ENCODE results near the gene KLHDC3.
"Not testable (repeated sequence)": the region's sequence is repeated elsewhere in the genome, so short reads cannot be mapped to it uniquely, and the experiment has no call there.

Gene KLHDC3

DNA sequence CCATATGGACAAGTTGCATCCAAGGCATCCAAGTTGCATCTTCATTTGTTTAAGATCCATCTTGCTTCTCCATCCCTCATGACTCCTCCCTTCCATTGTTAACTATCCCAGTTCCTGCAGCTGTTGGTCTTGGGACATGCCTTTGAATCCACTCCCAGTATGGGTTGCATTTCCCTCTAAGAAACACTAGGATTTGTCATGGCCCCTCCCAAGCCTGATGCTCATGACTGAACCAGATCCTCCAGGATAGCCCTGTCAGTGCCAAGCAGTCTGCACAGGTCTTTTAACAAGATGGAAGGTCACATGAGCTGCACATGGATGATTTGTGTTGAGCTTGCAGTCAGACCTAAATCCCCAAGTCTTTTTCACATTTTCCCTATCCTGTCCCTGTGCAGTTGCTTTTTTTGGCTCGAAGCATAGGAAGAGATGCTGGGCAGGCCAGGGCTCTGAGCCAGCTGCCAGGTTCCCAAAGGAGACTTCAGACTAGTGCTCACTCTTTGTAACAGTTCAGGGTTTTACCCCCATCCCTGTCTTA, 25.5 kb upstream of the KLHDC3 start:
- no peak for DNase-seq

DNA sequence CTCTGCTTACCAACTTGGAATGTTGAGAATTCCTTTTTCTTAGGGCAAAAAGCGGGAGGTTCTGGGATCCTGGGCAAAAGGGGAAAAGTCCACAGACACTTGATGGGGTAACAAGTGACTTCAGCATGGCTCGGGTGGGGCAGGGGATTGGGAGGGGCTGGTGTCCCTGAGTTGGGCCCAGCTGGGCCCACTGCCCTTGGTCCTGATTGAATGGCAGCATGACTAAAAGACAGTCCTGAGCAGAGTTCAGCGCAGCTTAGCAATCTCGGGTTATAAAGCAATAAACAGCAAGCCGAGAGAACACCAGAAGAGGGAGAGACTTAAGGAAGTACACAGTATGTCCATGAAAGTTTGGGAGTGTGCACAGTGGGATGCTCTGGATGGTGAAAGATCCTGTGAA, 24.1 kb upstream of the KLHDC3 start:
- no peak for DNase-seq

GRCh38 chr6:42993445-42993844, 20.6 kb upstream of the KLHDC3 start:
- DNase-seq, result no peak

DNA sequence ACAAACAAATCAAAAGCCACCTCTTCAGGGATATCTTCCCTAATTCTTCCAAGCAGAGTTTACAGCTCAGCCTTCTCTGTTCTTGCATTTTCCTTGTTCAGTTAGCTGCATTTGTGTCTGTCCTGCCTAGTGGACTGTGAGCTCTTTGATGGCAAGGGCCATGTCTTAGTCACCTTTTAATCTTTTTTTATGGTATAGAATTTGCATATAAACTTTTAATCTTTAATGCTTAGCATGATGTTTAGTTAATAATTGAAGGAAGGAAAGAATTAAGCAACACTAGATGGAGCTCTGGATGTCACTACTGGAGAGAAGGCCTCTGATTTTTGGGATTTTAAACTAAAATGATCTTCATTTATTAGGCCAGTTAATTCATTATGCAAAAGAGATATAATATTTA, 17.5 kb upstream of the KLHDC3 start:
- DNase-seq, result no peak

DNA sequence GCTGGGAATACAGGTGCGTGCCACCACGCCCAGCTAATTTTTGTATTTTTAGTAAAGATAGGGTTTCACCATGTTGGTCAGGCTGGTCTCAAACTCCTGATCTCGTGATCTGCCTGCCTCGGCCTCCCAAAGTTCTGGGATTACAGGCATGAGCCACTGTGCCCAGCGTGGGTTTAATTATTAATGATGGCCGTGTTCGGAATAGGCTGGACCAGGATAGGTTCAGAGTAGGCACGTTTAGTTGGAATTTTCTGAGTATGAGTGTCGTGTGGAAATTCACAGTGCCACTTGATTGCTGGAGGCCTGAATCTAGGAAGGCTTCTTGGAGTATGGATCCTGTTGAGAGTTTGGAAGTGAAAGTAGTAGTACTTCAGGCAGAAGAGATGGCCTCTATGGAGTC, 15.8 kb upstream of the KLHDC3 start:
- not testable (repeated sequence) for DNase-seq

GRCh38 chr6:43001843-43002242, 12.2 kb upstream of the KLHDC3 start:
- no peak for DNase-seq

DNA sequence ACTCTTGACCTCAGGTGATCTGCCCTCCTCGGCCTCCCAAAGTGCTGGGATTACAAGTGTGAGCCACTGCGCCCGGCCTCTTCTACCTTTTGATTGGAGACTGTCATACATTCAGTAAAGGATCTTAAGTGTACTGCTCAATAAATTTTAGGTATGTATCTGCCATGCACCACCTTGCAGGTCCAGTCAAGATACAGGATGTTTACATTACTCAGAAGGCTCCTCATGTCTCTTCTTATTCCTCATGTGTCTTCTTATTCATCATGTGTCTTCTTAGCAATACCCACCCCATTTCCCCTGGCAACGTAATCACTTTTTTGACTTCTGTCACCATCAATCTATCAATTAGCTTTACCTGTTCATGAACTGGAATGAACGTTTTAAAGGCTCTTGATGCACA, 8.2 kb upstream of the KLHDC3 start:
- DNase-seq, result no peak

- DNase-seq, result no peak
These were observed 7.8 kb upstream of the KLHDC3 start for GRCh38 chr6:43006251-43006650.

DNA sequence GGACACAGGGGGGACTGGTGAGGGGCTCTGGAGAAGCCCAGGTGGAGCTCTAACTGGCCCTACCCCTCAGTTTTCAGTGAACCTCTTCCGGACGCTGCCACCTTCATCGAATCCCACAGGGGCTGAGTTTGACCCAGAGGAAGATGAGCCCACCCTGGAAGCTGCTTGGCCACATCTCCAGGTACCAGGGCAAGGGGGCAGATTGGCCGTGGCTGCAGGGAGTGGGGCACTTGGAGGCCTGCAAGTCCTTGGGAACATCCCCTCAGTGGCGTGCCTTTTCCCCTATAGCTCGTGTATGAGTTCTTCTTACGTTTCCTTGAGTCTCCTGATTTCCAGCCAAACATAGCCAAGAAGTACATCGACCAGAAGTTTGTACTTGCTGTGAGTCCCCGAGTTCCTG, 6.9 kb upstream of the KLHDC3 start:
- no peak for DNase-seq

GRCh38 chr6:43009124-43009523, 4.9 kb upstream of the KLHDC3 start:
- no peak for DNase-seq

DNA sequence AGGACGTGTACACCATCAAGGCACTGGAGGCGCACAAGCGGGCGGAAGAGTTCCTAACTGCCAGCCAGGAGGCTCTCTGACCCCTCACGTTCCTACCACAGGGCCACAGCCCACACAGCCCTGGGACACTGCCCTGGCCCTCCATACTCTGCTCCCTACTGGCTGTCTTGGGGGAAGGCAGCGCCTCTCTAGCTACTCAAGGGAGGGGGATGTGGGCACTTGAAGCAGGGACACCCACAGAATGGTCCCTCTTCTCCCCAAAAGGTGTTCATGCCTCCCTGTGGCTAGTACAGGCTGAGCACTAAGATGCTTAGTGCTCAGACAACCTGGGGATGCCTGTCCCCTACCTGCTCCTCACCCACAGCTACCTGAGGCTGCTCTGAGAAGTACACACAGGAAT, 2.8 kb upstream of the KLHDC3 start:
- no peak for DNase-seq

DNA sequence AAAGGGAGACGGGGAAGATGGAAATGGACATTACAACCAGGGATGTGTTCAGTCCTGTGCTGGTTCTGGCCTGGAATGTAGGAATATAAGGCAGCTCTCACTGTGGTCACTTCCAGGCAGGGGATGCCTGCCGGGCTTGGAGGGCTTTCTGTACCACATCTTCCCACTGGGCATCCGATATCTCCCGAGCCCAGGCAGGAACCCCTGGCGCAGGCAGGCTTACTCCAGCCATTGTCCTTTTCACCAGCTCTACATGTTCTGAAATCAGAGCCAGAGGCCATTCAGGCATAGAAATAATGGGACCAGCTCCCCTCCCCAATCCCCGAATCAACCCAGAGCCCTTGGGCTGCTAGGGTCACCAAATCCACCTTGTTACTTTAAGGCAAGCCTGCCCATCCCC, 1.7 kb upstream of the KLHDC3 start:
- DNase-seq, result no peak

DNA sequence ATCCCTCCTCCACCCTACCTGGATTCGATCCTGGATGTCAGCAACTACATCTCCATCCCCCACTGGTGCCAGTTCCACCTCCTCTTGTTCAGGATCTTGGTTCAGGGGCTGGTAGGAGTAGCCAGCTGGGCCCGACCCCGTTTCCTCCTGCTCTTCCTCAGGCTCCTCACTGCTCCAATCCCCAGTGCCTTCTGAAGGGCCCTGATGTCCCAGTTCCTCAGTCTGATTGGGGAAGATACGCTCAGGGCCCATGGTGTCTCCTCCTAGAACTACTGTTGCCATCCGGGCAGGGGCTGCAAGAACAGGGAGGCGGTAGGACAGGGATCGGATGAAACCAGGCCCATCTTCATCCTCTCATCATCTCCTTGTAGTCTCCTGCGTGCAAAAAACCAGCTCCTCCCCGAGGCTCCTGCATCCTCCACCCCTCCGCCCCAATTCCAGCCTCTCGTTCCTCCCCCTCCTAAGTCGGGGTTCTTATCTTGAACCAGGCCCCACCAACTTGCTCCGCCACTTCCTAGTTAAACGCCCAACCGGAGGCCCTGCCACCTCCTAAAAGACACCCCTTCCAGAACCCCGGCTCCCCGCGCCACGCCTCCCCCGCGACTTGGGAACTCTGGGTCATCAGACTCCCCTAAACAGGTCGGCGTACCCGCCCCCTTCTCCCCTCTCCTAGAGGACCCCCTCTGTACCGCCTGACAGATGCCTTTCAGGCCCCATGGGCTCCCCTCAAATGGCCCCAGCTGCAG, 779 bp upstream of the KLHDC3 start:
- DNase-seq, result no peak

GRCh38 chr6:43014434-43014909, 423 bp downstream of the KLHDC3 start:
- DNase-seq, result no peak

DNA sequence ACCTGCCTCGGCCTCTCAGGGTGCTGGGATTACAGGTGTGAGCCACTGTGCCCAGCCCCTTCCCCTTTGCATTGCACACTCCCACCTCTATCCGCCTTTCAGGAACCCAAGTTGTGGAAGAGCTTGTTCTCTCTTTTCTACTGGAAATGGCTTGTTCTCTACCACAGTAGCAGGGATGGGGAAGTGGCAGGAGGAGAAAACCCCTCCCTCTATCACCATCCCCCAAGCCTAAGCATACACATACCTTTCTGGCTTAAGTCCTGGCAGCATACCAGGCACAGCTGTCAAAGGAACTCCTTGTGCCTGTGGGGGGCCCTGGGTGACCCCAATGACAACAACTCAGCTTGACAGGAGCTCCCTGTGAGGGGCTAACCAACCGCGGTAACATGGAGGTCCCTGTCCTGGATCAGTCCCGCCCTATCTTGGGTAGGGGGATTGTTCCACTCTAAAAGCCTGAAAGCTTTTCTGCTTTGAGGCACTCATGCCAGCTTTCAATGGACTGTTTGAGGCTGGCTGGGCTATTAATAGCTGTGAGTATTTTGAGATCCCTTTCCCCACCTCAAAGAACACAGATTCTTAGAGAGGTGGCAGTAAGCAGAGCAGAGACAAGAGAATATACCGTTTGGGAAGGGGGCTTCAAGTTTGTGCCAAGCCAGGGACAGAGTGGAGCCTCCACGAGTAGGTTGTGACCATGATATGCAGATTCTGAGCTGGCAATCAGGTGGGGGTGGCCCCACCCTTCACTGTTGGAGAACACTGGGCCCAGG, 2.3 kb downstream of the KLHDC3 start:
- no peak for DNase-seq

DNA sequence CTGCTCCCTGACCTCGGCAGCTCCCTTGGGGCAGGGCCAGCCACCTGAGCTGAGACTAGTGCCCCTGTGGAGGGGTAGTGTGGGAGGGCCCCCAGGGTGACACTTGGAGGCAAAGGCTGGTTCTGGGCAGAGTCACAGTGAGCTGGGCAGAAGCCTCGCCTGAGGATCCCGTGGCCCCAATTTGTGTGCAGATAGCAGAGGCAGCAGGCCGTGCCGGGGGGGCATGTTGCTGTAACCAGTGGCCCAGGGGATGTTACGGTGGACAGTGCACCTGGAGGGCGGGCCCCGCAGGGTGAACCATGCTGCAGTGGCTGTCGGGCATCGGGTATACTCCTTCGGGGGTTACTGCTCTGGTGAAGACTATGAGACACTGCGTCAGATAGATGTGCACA, 2.9 kb downstream of the KLHDC3 start:
- no peak for DNase-seq

- no peak for DNase-seq
These were observed 5.1 kb downstream of the KLHDC3 start for GRCh38 chr6:43019152-43019551.

DNA sequence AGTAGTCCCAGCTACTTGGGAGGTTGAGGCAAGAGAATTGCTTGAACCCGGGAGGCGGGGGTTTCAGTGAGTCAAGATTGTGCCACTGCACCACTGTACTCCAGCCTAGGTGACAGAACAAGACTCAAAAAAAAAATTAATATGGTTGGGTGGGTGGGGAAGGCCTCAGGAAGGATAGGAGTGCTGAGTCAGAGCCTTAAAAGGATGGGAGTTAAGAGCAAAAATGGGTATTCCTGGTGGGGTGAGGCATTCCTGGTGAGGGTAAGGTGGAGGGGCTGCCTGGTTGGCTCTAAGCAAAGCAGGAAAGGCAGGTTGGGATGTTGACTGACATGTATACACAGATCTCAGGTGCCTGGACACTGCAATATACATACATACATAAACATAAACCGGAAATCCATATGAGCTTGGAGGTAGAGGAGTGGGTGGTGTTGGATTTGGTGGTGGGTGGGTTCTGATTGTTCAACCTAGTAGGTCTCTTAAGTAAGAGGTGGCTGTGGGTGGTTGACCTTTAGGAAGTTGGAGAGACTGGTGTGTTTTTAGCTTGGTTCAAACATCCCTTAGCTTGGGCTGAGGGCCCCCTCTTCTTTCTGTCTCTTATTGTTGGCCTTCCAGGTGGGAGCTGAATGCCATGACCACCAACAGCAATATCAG, 6.1 kb downstream of the KLHDC3 start:
- DNase-seq, result no peak

- DNase-seq, result no peak
These were observed 6.8 kb downstream of the KLHDC3 start for GRCh38 chr6:43020847-43021246.

DNA sequence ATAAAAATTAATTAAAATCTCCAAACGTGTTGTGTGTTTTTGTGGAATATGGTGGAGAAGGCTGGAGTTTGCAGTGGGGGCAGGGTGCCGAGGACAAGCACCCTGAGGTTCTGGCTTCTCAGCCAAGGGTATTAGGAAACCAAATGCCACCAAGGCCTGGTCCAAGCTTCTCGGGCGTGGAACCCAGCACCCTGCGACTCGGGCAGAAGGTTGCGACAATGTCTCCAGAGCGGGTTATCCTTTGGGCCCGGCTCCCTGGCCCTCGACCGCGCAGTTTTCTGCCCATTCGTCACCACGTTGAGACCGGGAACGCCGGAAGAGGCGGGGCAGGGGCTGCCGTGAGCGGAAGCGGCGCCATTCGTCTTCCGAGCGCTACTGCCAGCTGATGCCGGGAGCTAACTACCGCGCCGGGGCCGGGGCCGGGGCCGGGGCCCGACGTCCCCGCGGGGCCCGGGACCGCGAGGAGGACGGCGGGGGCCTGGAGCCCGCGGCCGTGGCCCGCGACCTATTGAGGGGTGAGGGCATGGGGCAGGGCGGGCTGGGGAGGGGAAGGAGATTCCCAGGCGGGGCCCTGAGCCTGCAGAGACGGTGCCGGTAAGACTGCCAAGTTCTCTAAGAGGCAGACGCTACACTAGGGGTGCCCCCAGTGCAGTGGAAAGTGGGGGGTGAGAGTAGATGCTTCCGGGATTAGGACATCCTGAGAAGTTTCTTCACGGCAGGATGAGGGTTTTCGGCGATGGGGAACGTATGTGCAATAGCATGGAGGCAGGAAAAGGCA, 7.4 kb downstream of the KLHDC3 start, which contains the start of gene RRP36:
Gene RRP36, plus strand, starts transcription at position 354 of the 778 bp plus-strand sequence. Its CDS starts 32 bp downstream, at position 386.
- DNase-seq, result peak; percentile 87

GRCh38 chr6:43024436-43024835, 10.4 kb downstream of the KLHDC3 start:
- no peak for DNase-seq

DNA sequence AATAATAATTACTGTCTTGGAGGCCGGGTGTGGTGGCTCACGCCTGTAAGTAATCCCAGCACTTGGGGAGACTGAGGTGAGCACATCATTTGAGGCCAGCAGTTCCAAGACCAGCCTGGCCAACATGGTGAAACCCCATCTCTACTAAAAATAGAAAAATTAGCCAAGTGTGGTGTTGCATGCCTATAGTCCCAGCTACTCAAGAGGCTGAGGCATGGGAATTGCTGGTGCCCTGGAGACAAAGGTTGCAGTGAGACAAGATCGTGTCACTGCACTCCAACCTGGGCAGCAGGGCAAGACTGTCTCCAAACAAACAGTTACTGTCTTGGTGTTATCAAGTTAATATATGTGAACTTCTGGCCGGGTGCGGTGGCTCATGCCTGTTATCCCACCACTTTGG, 12.3 kb downstream of the KLHDC3 start:
- no peak for DNase-seq

GRCh38 chr6:43029120-43029519, 15.1 kb downstream of the KLHDC3 start:
- no peak for DNase-seq

Measured in left hindlimb (tissue), 1 donor.